ENCODE measurements around the gene HYAL4. TPM values are rescaled to one million over a fixed set of nuclear protein-coding genes. Genes with fewer than 3 reads are reported as not detected.

Gene HYAL4
- total and polyA plus RNA-seq, 2 experiments from 2014 or later, result 0.07 TPM; not detected in 1

- no peaks in the 10 kb centered on the region for H4K20me1 ChIP-seq (ENCODE audit: insufficient read depth, poor library complexity, severe bottlenecking)
- no peak overlapping the region for H3K4me2 ChIP-seq
- no peak overlapping the region for H2AFZ ChIP-seq
- DNase-seq (ENCODE audit: low spot score), result no peak
- no peaks in the 10 kb centered on the region for H3K27me3 ChIP-seq
- no peaks in the 10 kb centered on the region for H3K36me3 ChIP-seq (replicated peaks; ENCODE audit: insufficient read depth, low read depth)
- no peaks in the 10 kb centered on the region for H3K9me2 ChIP-seq (replicated peaks; ENCODE audit: insufficient read depth)
- H3K4me3 ChIP-seq, result no peak overlapping the region
- H3K79me2 ChIP-seq, result no peaks in the 10 kb centered on the region
- no peaks in the 10 kb centered on the region for H3K9me3 ChIP-seq (ENCODE audit: low read depth)
- 69% methylated on average over 4 of the region's 4 CpGs for WGBS (ENCODE audit: low lambda C conversion rate, missing lambda C conversion rate)
- TF ChIP-seq CTCF (IDR thresholded peaks at IDR 0.05; ENCODE audit: poor library complexity) (no peak), EZH2phosphoT487 (IDR thresholded peaks at IDR 0.05; ENCODE audit: low read depth, severe bottlenecking, unreplicated experiment) (no peak), EZH2 (IDR thresholded peaks at IDR 0.05; ENCODE audit: borderline replicate concordance) (no peak)
- no peak overlapping the region for H3K27ac ChIP-seq
- no peaks in the 10 kb centered on the region for H3K4me1 ChIP-seq (ENCODE audit: insufficient read depth)
Observed at GRCh38 chr7:123872908-123873307, 27.9 kb downstream of the HYAL4 start.

- H3K27me3 ChIP-seq, result no peaks in the 10 kb centered on the region
- no peak for TF ChIP-seq CTCF (IDR thresholded peaks at IDR 0.05; ENCODE audit: poor library complexity)
- TF ChIP-seq EZH2 (IDR thresholded peaks at IDR 0.05; ENCODE audit: borderline replicate concordance), result no peak
- TF ChIP-seq EZH2phosphoT487 (IDR thresholded peaks at IDR 0.05; ENCODE audit: low read depth, severe bottlenecking, unreplicated experiment), result no peak
- no peak overlapping the region for H3K4me2 ChIP-seq
- H4K20me1 ChIP-seq (ENCODE audit: insufficient read depth, poor library complexity, severe bottlenecking), result no peaks in the 10 kb centered on the region
- no peak overlapping the region for H3K4me3 ChIP-seq
- no peaks in the 10 kb centered on the region for H3K9me3 ChIP-seq (ENCODE audit: low read depth)
- no peaks in the 10 kb centered on the region for H3K9me2 ChIP-seq (replicated peaks; ENCODE audit: insufficient read depth)
- no peak overlapping the region for H3K27ac ChIP-seq
- no peaks in the 10 kb centered on the region for H3K4me1 ChIP-seq (ENCODE audit: insufficient read depth)
- H3K36me3 ChIP-seq (replicated peaks; ENCODE audit: insufficient read depth, low read depth), result no peaks in the 10 kb centered on the region
- H3K79me2 ChIP-seq, result no peaks in the 10 kb centered on the region
- no peak overlapping the region for H2AFZ ChIP-seq
- DNase-seq (ENCODE audit: low spot score), result no peak
- WGBS (ENCODE audit: low lambda C conversion rate, missing lambda C conversion rate), result 84% methylated on average over 7 of the region's 7 CpGs
Observed at GRCh38 chr7:123876557-123877256, 31.7 kb downstream of the HYAL4 start.

- no peaks in the 10 kb centered on the region for H3K9me3 ChIP-seq (ENCODE audit: low read depth)
- H3K36me3 ChIP-seq (replicated peaks; ENCODE audit: insufficient read depth, low read depth), result no peaks in the 10 kb centered on the region
- TF ChIP-seq EZH2 (IDR thresholded peaks at IDR 0.05; ENCODE audit: borderline replicate concordance), result no peak
- no peak for TF ChIP-seq EZH2phosphoT487 (IDR thresholded peaks at IDR 0.05; ENCODE audit: low read depth, severe bottlenecking, unreplicated experiment)
- H3K27me3 ChIP-seq, result no peaks in the 10 kb centered on the region
- 79% methylated on average over 4 of the region's 4 CpGs for WGBS (ENCODE audit: low lambda C conversion rate, missing lambda C conversion rate)
- H3K9me2 ChIP-seq (replicated peaks; ENCODE audit: insufficient read depth), result no peaks in the 10 kb centered on the region
- H3K27ac ChIP-seq, result no peak overlapping the region
- H2AFZ ChIP-seq, result no peak overlapping the region
- no peaks in the 10 kb centered on the region for H3K4me1 ChIP-seq (ENCODE audit: insufficient read depth)
- H3K79me2 ChIP-seq, result no peaks in the 10 kb centered on the region
- H3K4me3 ChIP-seq, result no peak overlapping the region
- H3K4me2 ChIP-seq, result no peak overlapping the region
- no peaks in the 10 kb centered on the region for H4K20me1 ChIP-seq (ENCODE audit: insufficient read depth, poor library complexity, severe bottlenecking)
- no peak for DNase-seq (ENCODE audit: low spot score)
Observed at GRCh38 chr7:123879628-123880027, 34.7 kb downstream of the HYAL4 start.

- no peak overlapping the region for H3K4me3 ChIP-seq
- H3K9me3 ChIP-seq (ENCODE audit: low read depth), result no peaks in the 10 kb centered on the region
- no peak overlapping the region for H3K4me2 ChIP-seq
- H3K79me2 ChIP-seq, result no peaks in the 10 kb centered on the region
- H3K27me3 ChIP-seq, result no peaks in the 10 kb centered on the region
- no peaks in the 10 kb centered on the region for H3K9me2 ChIP-seq (replicated peaks; ENCODE audit: insufficient read depth)
- no peaks in the 10 kb centered on the region for H4K20me1 ChIP-seq (ENCODE audit: insufficient read depth, poor library complexity, severe bottlenecking)
- no peak overlapping the region for H2AFZ ChIP-seq
- no peaks in the 10 kb centered on the region for H3K36me3 ChIP-seq (replicated peaks; ENCODE audit: insufficient read depth, low read depth)
- DNase-seq (ENCODE audit: low spot score), result no peak
- no peak for TF ChIP-seq CTCF (IDR thresholded peaks at IDR 0.05; ENCODE audit: poor library complexity)
- TF ChIP-seq EZH2 (IDR thresholded peaks at IDR 0.05; ENCODE audit: borderline replicate concordance), result no peak
- TF ChIP-seq EZH2phosphoT487 (IDR thresholded peaks at IDR 0.05; ENCODE audit: low read depth, severe bottlenecking, unreplicated experiment), result no peak
- H3K27ac ChIP-seq, result no peak overlapping the region
- no peaks in the 10 kb centered on the region for H3K4me1 ChIP-seq (ENCODE audit: insufficient read depth)
- 85% methylated on average over 2 of the region's 2 CpGs for WGBS (ENCODE audit: low lambda C conversion rate, missing lambda C conversion rate)
Observed at GRCh38 chr7:123881300-123881699, 36.3 kb downstream of the HYAL4 start.

All from hepatocyte (in vitro differentiated cells).